ENCODE results near the gene KMT2D. TPM values are rescaled to one million over a fixed set of nuclear protein-coding genes. Genes with fewer than 3 reads are reported as not detected.
A peak's percentile ranks its signal among the peaks of the same experiment; 100 is the strongest.

The KMT2D gene
- polyA plus RNA-seq, 10 donors = 33.3 to 49.6 (median 39.5) TPM

GRCh38 chr12:49054524-49054923 lies 6.1 kb downstream of the KMT2D start:
- no peak for DNase-seq

- DNase-seq = no peak
Observed at GRCh38 chr12:49054096-49054495, 6.5 kb downstream of the KMT2D start.

GRCh38 chr12:49052451-49053208 lies 8.0 kb downstream of the KMT2D start:
- no peak for DNase-seq

GRCh38 chr12:49051777-49052438 lies 8.7 kb downstream of the KMT2D start:
- DNase-seq = no peak

DNA sequence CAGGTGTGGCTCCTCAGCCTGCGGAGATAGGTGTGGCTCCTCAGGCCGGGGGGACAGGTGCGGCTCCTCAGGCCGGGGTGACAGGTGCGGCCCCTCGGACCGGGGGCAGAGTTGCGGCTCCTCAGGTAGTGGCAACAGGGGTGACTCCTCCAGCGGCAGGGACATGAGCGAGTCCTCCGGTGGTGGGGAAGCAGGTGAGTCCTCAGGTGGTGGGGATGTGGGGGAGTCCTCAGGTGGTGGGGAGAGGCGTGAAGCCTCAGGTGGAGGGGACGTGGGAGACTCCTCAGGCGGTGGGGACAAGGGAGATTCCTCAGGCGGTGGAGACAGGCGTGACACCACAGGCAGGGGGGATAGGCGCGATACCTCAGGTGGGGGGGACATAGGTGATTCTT lies 9.2 kb downstream of the KMT2D start:
- DNase-seq = no peak

- DNase-seq = no peak
Observed at GRCh38 chr12:49050507-49051372, 9.9 kb downstream of the KMT2D start.

DNA sequence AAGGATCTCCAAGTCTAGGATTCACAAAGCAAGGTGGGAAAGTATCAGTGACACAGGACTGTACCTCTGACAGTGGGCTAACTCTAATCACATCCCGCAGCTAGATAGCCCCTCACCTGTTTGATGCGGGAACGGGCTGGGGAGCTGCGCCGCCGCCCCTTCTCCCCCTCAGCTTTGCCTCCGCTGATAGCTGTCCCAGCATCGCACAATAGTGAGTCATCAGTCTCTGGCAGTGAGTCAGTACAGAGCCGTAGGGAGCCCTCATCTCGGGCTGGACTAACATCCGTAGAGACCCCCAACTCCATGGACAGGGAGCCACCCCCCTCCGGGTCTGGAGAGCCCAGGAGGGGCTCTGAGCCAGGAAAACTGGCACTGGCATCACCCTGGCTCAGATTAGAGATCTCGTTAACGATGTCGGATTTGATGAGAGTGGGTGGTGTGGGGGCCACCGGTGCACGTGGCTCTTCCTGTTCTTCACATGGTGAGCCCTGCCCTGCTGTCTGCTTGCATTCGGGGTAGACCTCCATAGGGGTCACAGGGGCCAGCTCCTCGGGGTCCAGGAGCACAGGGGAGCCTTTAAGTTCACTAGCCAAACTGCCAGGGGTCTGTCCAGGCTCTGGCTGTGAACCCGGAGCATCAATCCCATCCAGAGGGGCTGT lies 10.9 kb downstream of the KMT2D start:
- DNase-seq = no peak

DNA sequence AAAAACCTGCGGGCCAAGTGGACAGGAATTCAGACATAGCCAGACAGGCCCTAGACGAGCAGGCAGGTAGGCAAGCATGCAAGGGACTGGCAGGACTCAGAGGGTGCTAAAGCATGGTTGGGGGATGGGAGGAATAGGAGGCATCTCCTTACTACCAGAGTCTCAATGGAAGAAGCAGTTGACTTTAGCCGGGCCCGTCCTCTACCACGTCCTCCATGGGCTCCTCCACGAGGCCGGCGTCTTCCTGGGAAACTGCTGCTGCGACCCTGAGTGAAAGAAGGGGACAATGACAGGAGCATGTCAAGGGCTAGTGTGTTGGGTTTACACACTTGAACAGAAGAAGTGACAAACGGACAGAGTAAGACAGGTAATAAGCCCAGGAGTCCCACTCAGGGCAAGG lies 11.6 kb downstream of the KMT2D start:
- DNase-seq = no peak

- DNase-seq = no peak
Observed at GRCh38 chr12:49046129-49046895, 14.3 kb downstream of the KMT2D start.

GRCh38 chr12:49044660-49045059 lies 15.9 kb downstream of the KMT2D start:
- no peak for DNase-seq

- peak in 1 of 3 donors; percentile 34 for DNase-seq
Observed at GRCh38 chr12:49043856-49044258, 16.7 kb downstream of the KMT2D start.

DNA sequence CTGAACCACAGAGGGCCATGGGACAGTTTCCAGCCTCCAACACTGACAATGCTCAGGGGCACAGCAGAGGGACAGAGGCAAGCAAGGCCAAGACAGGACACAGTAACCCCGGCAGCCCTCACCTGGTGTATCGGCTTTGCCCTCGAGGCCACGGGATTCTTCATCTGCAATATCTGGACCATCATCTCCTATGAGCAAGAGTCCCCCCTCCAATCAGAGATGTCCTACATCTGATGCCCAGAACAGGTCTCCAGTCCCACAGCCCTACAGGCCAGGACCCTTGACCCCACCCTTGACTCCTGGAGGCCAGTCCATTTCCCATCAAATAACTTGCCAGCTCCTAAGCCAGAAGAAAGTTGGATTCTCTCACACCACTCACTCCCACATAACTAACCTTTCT lies 17.4 kb downstream of the KMT2D start:
- DNase-seq = no peak

DNA sequence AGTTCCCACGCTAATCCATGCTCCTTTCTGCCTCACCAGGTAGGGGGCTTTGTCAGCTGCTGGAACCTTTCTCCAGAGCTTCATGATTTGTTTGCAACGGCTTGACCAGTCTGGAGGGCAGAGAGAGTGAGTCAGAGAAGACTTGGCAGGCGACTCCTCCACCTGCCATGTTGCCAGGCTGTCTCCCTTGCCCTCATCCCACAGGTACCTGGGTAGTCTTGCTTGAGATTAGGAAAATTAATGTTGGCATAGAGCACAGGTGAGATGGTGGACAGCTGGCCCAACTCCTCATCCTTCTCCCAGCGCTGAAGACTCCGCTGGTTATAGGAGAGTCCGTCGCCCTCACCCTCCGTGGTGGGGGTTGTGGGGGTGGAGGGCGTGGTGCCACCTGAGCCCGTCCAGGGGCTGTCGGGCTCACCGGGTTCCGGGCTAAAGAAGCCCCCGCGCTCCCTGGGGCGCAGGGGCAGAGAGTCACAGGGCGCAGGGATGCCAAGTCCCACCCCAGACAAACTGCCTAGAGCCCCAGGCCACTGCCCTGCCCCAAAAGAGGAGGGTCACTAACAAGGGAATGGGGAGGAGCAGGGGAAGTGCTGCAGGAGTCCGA lies 18.6 kb downstream of the KMT2D start:
- no peak for DNase-seq

DNA sequence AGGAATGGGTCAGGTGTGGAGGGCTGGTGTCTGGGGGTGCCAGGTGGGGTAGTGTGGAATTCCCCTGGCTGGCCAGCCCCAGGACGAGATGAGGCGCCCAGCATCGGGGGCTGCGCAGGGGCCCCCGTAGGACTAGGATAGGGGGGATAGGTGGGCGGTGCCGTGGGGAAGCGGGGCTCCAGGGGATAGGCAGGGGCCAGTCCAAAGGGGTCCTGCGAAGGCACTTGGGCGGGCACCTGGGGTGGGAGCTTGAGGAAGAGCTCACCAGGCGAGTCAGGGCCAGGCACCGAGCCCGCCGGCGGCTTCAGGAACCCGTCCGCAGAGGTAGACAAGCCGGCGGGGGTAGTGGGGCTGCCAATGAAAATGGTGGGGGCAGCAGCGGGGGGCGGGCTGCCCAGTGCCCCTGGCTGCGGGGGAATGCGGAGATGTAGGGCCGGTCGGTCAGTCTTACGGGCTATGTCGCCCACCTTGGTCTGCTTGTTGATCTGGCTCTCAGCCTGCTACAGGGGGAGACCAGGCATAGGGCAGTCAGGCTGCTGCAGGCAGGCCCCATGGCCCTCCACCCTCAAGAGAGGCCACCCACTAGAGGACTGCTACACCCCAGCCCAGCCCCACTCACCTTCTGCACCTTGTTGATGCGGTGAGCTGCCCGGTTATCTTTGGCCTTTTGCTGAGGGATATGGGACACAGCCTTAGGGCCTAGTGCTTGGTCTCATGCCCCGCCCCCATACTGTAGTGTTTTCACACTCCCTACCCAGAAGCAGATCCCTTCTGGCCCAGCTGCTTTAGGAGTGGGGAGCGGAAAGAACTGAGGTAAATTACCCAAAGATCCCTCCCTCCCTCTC lies 19.3 kb downstream of the KMT2D start:
- DNase-seq = no peak

GRCh38 chr12:49040364-49040855 lies 20.2 kb downstream of the KMT2D start:
- DNase-seq = no peak

DNA sequence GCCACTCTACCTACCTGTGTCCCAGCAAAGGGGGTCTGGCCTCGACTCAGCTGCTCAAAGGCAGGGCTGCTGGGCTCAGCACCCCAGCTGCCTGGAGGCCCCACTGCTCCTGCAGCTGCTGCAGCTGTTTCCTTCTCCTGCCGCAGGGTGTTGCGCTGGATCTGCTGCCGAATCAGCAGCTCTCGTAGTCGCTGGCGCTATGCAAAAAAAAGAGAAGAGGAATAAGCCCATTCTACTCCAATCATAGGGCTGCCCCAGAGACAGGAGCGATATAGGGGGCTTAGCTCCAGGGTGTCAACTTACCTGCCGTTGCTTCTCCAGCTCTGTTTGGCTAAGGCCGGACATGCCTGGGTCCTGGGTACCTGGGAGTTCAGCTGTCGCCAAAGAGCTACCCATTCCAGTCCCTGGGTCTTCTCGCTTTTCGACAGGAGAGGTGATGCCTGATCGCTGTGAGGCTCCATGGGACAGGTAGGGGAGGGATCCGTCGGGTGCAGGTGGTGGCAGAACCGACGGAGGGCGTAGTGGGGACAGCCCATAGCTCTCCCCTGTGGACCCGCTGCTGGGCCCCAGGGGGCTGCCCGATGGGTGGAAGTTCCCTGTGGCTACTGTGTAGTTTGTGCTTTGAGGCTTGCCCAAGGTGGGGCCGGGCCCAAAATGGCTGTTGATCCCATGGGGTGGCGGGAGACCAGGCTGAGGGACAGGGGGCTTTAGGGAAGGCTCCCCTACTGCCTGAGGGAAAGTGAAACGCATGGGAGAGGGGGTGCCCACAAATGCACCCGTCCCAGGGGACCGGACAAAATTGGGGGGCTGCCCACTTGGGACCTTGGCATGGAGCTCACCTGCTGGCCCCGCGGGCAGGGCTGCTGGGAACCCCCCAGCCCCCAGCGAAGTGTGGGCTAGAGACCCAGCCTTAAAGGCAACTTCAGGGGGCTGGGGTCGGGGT lies 20.9 kb downstream of the KMT2D start:
- DNase-seq = no peak

GRCh38 chr12:49038291-49038955 lies 22.2 kb downstream of the KMT2D start:
- DNase-seq = no peak

GRCh38 chr12:49037947-49038237 lies 22.7 kb downstream of the KMT2D start:
- no peak for DNase-seq
